Inflammatory macrophage (primary cell): ENCODE results near the gene RAB3GAP2.
"Not testable (repeated sequence)": the region's sequence is repeated elsewhere in the genome, so short reads cannot be mapped to it uniquely, and the experiment has no call there.

ENCODE experiments used
- DNase-seq, 2 donors: peaks; one replicate each; pipeline ENCODE4 v3.0.0-alpha.2; 2020 to 2022
- total RNA-seq, 18 experiments: gene quantifications; one replicate each; lab custom pipeline; 2026; ENCODE audit warnings: mixed read lengths in 6 of 18, inconsistent platforms in 2 of 18; lab: John Stamatoyannopoulos, UW

Gene RAB3GAP2, protein sequence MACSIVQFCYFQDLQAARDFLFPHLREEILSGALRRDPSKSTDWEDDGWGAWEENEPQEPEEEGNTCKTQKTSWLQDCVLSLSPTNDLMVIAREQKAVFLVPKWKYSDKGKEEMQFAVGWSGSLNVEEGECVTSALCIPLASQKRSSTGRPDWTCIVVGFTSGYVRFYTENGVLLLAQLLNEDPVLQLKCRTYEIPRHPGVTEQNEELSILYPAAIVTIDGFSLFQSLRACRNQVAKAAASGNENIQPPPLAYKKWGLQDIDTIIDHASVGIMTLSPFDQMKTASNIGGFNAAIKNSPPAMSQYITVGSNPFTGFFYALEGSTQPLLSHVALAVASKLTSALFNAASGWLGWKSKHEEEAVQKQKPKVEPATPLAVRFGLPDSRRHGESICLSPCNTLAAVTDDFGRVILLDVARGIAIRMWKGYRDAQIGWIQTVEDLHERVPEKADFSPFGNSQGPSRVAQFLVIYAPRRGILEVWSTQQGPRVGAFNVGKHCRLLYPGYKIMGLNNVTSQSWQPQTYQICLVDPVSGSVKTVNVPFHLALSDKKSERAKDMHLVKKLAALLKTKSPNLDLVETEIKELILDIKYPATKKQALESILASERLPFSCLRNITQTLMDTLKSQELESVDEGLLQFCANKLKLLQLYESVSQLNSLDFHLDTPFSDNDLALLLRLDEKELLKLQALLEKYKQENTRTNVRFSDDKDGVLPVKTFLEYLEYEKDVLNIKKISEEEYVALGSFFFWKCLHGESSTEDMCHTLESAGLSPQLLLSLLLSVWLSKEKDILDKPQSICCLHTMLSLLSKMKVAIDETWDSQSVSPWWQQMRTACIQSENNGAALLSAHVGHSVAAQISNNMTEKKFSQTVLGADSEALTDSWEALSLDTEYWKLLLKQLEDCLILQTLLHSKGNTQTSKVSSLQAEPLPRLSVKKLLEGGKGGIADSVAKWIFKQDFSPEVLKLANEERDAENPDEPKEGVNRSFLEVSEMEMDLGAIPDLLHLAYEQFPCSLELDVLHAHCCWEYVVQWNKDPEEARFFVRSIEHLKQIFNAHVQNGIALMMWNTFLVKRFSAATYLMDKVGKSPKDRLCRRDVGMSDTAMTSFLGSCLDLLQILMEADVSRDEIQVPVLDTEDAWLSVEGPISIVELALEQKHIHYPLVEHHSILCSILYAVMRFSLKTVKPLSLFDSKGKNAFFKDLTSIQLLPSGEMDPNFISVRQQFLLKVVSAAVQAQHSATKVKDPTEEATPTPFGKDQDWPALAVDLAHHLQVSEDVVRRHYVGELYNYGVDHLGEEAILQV (N-terminal part only)
- 75.9 to 127 (median 105) reads per million in 18 experiments for total RNA-seq

GRCh38 chr1:220272047-220272840 is at the start of gene RAB3GAP2:
TSS of gene RAB3GAP2 (minus strand) at chr1:220272453. CDS start at chr1:220272337, 116 bp downstream.
- peak; percentile 93 to 97 for DNase-seq

DNA sequence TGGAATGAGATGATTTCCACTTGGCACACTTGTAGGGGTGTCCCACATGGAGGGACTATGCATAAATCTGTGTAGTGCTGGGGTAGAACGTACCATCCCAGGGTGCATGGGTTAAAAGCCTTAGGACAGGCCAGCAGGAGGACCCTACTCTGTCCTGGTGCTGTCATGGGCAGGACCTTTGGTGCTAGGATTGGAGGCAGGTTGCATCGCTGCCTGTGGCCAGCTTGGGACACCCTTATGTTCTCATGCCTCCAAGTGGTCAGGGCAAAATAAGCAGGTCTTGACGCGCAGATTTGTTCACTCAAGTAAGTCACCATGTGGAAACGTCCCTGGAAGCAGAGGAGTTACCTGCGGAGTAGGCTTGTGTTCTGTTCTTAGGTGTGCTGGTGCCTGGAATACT is 49.5 kb upstream of the RAB3GAP2 start:
- DNase-seq, result no peak

DNA sequence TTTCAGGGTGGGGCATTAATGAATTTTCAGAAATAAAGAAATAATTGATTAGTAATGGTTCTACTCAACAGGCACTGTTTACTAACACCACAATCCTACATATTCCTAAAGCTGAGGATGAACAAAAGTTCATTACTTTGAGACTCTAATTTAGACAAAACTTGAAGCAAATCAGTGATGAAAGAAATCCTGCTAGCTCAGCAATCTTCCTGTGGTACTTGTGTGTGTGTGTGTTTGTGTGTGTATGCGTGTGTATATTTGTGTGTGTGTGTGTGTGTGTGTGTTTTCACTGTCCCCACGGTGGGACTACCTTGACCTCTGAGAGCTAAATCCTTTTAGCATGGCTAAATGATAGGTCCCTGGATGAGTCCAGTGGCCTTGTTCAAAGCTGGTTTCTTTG is 48.5 kb upstream of the RAB3GAP2 start:
- DNase-seq, result no peak

- DNase-seq, result no peak
These were observed 46.4 kb upstream of the RAB3GAP2 start for GRCh38 chr1:220318673-220319072.

DNA sequence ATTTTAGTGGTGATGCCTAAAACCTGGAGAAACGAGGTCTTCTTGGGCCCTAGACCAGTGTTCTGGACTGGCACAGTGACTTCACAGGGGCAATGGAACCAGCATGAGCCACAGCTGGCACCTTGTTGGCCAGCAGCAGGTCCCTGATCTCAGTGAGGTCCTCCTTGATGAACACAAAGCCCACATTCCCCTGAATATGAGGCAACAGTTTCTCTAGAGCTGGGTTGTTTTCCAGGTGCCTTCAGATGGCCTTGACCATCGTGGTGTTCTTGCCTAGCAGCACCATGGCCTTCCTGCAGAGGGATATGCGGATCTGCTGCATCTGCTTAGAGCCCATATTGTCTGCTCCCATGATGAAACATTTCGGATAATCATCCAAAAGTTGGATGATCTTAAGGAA is 44.9 kb upstream of the RAB3GAP2 start:
- no peak for DNase-seq

DNA sequence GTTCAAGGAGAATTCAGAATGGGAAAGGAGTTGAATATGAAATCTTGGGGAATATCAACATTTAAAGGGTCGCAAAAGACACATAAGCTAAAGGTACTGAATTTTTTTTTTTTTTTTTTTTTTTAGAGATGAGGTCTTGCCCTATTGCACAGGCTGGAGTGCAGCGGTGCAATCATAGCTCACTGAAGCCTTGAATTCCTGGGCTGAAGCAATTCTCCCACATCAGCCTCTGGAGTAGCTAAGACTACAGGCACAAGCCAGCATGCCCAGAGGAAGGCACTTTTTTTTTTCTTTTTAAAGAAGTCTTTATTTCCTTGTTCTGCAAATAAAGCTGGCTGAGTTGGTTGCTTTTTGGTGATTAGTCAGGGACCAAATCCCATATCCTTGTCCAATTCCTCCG is 44.1 kb upstream of the RAB3GAP2 start:
- DNase-seq, result no peak

- DNase-seq, result no peak
These were observed 43.0 kb upstream of the RAB3GAP2 start for GRCh38 chr1:220315070-220315839.

DNA sequence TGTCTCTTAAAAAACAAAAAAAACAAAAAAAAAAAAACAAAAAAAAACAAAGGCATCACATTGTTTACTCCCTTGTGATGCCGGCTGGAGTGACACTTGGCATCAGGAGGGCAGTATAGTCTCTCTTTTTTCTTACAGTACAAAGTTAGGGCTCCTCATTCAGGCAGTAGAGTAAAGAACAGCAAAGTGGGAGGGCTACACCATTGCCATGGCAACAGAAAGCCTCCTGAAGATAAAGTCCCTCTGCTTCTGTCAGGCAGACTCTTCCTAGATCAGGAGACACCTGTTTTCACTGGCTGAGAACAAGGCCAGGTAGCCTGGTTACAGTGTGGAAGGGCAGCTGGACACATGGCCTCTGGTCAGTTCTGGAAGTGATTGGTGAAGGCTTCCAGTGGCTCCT is 41.3 kb upstream of the RAB3GAP2 start:
- DNase-seq, result no peak

GRCh38 chr1:220310147-220310546 is 37.9 kb upstream of the RAB3GAP2 start:
- DNase-seq, result not testable (repeated sequence)

GRCh38 chr1:220307607-220308006 is 35.4 kb upstream of the RAB3GAP2 start:
- no peak for DNase-seq

GRCh38 chr1:220306339-220306738 is 34.1 kb upstream of the RAB3GAP2 start:
- DNase-seq, result no peak

GRCh38 chr1:220303871-220304270 is 31.6 kb upstream of the RAB3GAP2 start:
- DNase-seq, result no peak

- no peak for DNase-seq
These were observed 29.4 kb upstream of the RAB3GAP2 start for GRCh38 chr1:220301630-220302029.

GRCh38 chr1:220300442-220301121 is 28.3 kb upstream of the RAB3GAP2 start:
- peak; percentile 76 to 79 for DNase-seq

GRCh38 chr1:220299337-220299736 is 27.1 kb upstream of the RAB3GAP2 start:
- DNase-seq, result no peak

DNA sequence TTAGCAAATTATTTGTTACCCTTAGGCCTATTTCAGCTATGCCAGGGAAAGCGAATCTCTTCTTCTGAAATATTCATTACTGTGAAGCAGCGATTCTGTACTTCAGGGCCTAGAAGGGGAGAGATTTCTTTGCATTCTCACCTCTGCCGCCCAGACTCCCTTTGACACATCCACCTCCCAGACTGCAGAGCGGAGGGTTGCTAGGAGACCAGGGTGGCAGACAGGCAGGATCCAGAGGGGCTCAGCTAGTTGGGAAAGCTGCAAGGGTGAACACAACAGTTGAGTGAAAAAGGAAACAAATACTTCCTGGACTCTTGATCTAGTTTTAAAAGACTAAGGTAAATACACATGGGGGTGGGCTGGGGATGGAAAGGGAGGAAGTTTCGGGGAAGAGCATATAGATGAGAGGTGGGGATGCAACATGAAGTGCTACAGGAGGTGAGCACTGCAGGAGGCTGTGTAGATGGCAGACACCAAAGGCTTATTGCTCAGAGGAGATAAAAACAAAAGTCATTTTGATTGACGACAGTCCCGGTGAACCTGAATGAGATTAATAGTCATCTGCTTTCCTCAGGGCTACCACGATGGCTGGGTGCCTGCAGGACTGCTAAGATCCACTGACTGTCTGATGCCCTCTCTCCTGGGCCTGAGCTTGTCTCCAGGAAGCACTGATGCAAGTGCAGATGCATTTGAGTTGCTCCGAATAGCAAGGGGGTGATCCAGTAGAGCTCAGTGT is 26.4 kb upstream of the RAB3GAP2 start:
- DNase-seq, result no peak

GRCh38 chr1:220296981-220297380 is 24.7 kb upstream of the RAB3GAP2 start:
- DNase-seq, result no peak

GRCh38 chr1:220294846-220295301 is 22.6 kb upstream of the RAB3GAP2 start:
- no peak for DNase-seq

GRCh38 chr1:220291580-220291979 is 19.3 kb upstream of the RAB3GAP2 start:
- DNase-seq, result no peak
